Measurements from ENCODE around the gene CNTRL. TPM values are rescaled to one million over a fixed set of nuclear protein-coding genes. Genes with fewer than 3 reads are reported as not detected.
"Not testable (repeated sequence)": the region's sequence is repeated elsewhere in the genome, so short reads cannot be mapped to it uniquely, and the experiment has no call there.

CNTRL gene
- total and polyA plus RNA-seq, 7 donors, result 2.5 to 14.6 (median 11.9) TPM

DNA sequence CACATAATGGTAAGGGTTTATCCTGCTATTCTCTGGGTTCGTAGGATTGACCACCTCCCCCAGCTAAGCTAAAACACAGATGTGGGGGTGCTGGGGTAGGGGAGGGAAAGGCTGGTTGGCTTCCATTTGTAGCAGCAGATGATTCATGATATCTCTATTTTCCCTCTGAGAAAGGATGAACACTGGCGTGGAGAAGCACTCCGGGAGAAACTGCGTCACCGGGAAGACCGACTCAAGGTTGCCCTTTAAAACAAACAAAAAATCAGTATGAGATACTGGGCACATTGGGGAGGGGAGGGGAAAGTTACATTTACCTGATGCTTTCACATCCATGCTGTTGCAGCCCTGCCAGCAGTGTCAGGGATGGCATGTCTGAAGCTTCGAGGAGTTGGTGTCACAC lies 98.7 kb downstream of the CNTRL start:
- Histone ChIP-seq H3K4me1 (no peaks in the 10 kb centered on the region), H3K36me3 (peaks cover 4 to 81% (median 9%) of the 10 kb centered on the region in 4 donors), H3K27ac (no peak overlapping the region), H3K27me3 (no peaks in the 10 kb centered on the region), H3K9me3 (no peaks in the 10 kb centered on the region), H3K4me3 (no peak overlapping the region)
- DNase-seq, result no peak
- no peak for TF ChIP-seq POLR2A (IDR thresholded peaks at IDR 0.05)
- no peak for TF ChIP-seq POLR2AphosphoS5 (IDR thresholded peaks at IDR 0.05)
- TF ChIP-seq, protein P1, sequence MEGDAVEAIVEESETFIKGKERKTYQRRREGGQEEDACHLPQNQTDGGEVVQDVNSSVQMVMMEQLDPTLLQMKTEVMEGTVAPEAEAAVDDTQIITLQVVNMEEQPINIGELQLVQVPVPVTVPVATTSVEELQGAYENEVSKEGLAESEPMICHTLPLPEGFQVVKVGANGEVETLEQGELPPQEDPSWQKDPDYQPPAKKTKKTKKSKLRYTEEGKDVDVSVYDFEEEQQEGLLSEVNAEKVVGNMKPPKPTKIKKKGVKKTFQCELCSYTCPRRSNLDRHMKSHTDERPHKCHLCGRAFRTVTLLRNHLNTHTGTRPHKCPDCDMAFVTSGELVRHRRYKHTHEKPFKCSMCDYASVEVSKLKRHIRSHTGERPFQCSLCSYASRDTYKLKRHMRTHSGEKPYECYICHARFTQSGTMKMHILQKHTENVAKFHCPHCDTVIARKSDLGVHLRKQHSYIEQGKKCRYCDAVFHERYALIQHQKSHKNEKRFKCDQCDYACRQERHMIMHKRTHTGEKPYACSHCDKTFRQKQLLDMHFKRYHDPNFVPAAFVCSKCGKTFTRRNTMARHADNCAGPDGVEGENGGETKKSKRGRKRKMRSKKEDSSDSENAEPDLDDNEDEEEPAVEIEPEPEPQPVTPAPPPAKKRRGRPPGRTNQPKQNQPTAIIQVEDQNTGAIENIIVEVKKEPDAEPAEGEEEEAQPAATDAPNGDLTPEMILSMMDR (IDR thresholded peaks at IDR 0.05), result no peak
- no peak for TF ChIP-seq EP300 (IDR thresholded peaks at IDR 0.05)
- 96% methylated on average over 7 of the region's 7 CpGs for WGBS, 2 donors
- intact Hi-C loops (cut with DNase I), result no loop called here

DNA sequence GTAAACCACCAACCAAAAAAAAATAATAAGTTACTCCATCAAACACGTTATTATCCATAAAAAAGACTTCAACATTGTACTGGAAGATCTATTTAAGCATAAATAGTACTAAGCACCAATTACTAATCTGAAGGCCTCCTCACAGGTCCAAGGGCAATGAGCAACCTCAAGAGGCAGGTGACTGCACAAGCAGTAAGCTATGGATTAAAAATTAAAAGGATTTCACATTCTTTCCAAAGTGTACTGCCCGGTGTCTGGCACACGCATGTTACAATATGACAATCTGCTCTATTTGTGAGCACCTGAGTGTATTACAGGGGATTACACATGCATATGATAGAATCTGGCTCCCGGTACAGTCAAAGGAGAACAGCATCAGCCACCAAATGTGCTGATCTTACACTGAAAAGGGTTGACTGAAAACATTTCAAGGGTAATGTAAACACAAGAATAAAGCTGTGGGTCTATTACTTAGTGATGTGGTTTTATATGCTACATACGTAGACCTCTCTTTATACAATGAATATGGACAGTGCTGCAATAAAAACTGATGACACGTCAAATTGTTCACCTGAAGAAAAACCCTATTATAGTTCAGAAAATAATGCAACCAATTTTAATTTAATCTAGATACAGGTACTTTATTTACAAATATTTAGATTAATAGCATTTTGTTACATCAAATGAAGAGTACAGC lies 104.1 kb downstream of the CNTRL start:
- TF ChIP-seq, protein P1 (IDR thresholded peaks at IDR 0.05), result no peak
- no peak for TF ChIP-seq POLR2AphosphoS5 (IDR thresholded peaks at IDR 0.05)
- TF ChIP-seq POLR2A (IDR thresholded peaks at IDR 0.05), result no peak
- no peak for TF ChIP-seq EP300 (IDR thresholded peaks at IDR 0.05)
- Histone ChIP-seq H3K4me3 (no peak overlapping the region), H3K9me3 (no peaks in the 10 kb centered on the region), H3K27me3 (no peaks in the 10 kb centered on the region), H3K4me1 (peaks cover 0 to 33% (median 16%) of the 10 kb centered on the region in 4 donors), H3K27ac (no peak overlapping the region), H3K36me3 (peaks cover 0 to 71% (median 3%) of the 10 kb centered on the region in 4 donors)
- 50 to 71% methylated on average over 6 of the region's 6 CpGs for WGBS, 2 donors
- no peak for DNase-seq
- intact Hi-C loops (cut with DNase I), result no loop called here

DNA sequence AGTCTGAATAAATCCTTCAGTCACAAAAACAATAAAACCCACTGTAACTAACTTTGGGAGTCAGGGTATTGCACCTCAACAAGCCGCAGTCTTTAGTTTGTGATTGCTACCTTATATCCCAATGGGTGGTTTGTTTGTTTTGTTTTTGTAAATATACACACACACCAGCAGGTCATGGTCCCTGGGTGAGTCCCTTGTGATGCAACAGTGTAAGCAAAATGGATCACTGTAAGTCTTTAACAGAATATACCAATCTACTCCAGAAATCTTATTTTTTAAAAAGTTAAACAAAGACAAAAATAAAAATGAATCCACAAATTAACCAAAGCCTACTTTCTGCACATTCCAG lies 104.6 kb downstream of the CNTRL start:
- peaks cover 0 to 38% (median 19%) of the 10 kb centered on the region in 4 donors for H3K4me1 ChIP-seq
- H3K4me3 ChIP-seq; H3K9me3 ChIP-seq; intact Hi-C loops (cut with DNase I); H3K27ac ChIP-seq; DNase-seq; H3K27me3 ChIP-seq: not testable (repeated sequence)
- WGBS, 2 donors, result 39 to 74% methylated on average over 1 of the region's 1 CpG
- peaks cover 0 to 66% (median 3%) of the 10 kb centered on the region in 4 donors for H3K36me3 ChIP-seq

DNA sequence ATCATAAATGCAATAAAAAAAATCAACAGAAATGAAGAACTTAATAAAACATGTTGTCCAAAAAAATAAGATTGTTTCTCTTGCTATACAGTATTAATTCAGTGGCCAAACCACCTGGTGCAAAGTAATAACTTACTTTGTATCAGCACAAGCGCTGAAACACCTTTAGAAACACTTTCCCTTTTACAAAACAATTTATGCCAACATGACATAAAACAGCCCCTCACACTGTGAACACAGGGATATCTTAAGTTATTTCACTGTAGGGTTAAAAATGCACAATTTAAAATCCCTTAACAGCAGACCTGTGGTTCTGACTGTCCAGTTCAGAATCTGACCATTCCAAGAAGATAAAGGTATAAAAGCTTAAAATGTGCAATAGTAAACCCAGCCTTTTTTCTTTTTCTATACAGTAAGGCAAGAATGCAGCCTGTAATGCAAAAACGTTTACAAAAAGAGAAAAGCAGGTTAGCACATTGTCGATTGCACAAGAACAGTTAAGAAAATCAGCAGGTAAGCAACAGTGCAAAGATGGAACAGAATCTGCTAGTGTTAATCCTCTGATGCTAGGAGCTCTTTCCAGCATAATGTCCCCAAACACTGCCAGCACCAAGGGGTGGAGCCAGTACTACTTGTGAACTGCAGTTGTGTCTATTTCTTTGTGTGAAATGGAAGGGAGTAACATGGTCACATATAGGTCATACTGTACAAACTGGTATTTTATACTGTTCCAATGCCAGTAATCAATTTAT lies 105.4 kb downstream of the CNTRL start:
- DNase-seq, result no peak
- Histone ChIP-seq H3K27me3 (no peaks in the 10 kb centered on the region), H3K9me3 (no peaks in the 10 kb centered on the region), H3K27ac (no peak overlapping the region), H3K4me1 (peaks cover 0 to 46% (median 22%) of the 10 kb centered on the region in 4 donors), H3K36me3 (peaks cover 0 to 59% (median 3%) of the 10 kb centered on the region in 4 donors), H3K4me3 (no peak overlapping the region)
- TF ChIP-seq, protein P1 (IDR thresholded peaks at IDR 0.05), result no peak
- TF ChIP-seq POLR2A (IDR thresholded peaks at IDR 0.05) (no peak), EP300 (IDR thresholded peaks at IDR 0.05) (no peak), POLR2AphosphoS5 (IDR thresholded peaks at IDR 0.05) (no peak)
- WGBS, 2 donors, result 78 to 88% methylated on average over 3 of the region's 3 CpGs
- intact Hi-C loops (cut with DNase I), result no loop called here

DNA sequence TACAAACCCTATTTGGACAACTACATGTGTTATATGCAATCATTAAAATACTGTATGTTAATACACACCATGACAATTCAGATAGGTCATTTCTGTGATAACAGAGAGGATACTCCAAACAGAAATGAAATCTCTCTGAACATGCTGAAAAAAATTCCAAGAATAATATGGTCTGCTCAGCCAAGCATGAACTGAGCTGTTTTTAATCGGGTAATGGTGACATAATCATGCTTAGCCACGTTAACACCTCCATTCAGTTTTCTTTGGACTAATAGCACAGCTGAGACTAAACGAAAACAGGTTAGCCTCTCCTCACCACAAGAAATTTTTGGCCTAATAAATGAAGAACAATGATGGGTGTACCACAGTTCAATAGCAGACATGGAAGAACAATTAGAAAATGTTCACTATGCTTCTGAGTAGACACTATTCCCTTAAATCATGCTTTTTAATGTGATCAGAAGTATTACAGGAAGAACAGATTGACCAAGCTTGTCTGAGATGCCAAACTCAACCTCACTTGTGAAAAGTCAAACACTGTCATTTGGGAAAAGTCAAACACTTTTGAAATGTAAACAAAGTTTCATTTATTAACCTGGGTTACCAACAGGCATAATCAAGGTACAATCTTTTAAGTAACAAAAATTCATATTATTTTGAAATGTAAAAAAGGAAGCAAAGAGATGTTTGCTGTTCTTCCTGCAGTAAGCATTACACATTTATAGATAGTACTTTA lies 107.5 kb downstream of the CNTRL start:
- Histone ChIP-seq H3K4me1 (peaks cover 0 to 68% (median 34%) of the 10 kb centered on the region in 4 donors), H3K9me3 (no peaks in the 10 kb centered on the region), H3K4me3 (no peak overlapping the region), H3K27me3 (no peaks in the 10 kb centered on the region), H3K27ac (no peak overlapping the region), H3K36me3 (peaks cover 0 to 61% (median 3%) of the 10 kb centered on the region in 4 donors)
- intact Hi-C loops (cut with DNase I), result no loop called here
- TF ChIP-seq, protein P1 (IDR thresholded peaks at IDR 0.05), result no peak
- TF ChIP-seq POLR2A (IDR thresholded peaks at IDR 0.05), result no peak
- TF ChIP-seq POLR2AphosphoS5 (IDR thresholded peaks at IDR 0.05), result no peak
- TF ChIP-seq EP300 (IDR thresholded peaks at IDR 0.05), result no peak
- DNase-seq, result no peak
- 89 to 91% methylated on average over 3 of the region's 3 CpGs for WGBS, 2 donors
